GM12878 (cell line): Measurements from ENCODE around the gene THSD4. TPM values are rescaled to one million over a fixed set of nuclear protein-coding genes. Genes with fewer than 3 reads are reported as not detected.

Experiments used
- ATAC-seq: fragments of 200-7000 bp; cut with Tn5 transposase; 3 replicates; pipeline ENCODE4 v1.9.1; 2020; ENCODE audit warnings: mild to moderate bottlenecking, moderate library complexity
- BruUV-seq: library from RNA; stranded (reverse); fragments of 400-500 nt; replicated peaks from 2 replicates; lab custom pipeline; 2021; lab: Mats Ljungman, UMichigan
- CTCF ChIA-PET: fragments of 300-600 bp; sonication (Branson Sonifier 250); formaldehyde crosslinking; extraction: SDS; loops from one replicate; lab custom pipeline; 2021; ENCODE audit warnings: inconsistent platforms; lab: Yijun Ruan, JAX
- POLR2A ChIA-PET: fragments of 350-600 bp; formaldehyde crosslinking; extraction: SDS; loops from one replicate; lab custom pipeline; 2021; ENCODE audit warnings: inconsistent platforms; lab: Charles Lee
- RAD21 ChIA-PET: fragments of 300-600 bp; sonication (Branson Sonifier 250); formaldehyde crosslinking; loops from one replicate; lab custom pipeline; 2023; ENCODE audit warnings: antibody characterized with exemption; ENCODE audit not compliant: unreplicated experiment; lab: Charles Lee
- SMC1A ChIA-PET: fragments of 300-600 bp; sonication (Branson Sonifier 250); formaldehyde crosslinking; loops from one replicate; lab custom pipeline; 2023; ENCODE audit not compliant: unreplicated experiment, uncharacterized antibody; lab: Charles Lee
- DNase-seq: peaks from one replicate; pipeline ENCODE4 v3.0.0-alpha.2; 2011; ENCODE audit warnings: low read depth, low spot score
- FAIRE-seq: peaks from 3 replicates; lab custom pipeline; 2011; peaks lifted over from hg19 to GRCh38; lab: Jason Lieb, UNC
- H2AFZ ChIP-seq: 2 replicates; pipeline ENCODE4 v1.6.0; 2011; ENCODE audit warnings: low read depth, low read length, control low read depth; ENCODE audit not compliant: control insufficient read depth
- H3K27ac ChIP-seq: 2 replicates; pipeline ENCODE4 v1.5.1; 2011; ENCODE audit warnings: control low read depth; ENCODE audit not compliant: control insufficient read depth, insufficient read depth
- H3K27me3 ChIP-seq, 2 experiments: replicated peaks in 1 of 2; 2 replicates each; pipeline versions ENCODE4 v1.6.0 to v1.6.1; 2011; ENCODE audit warnings: low read length in 1 of 2; ENCODE audit not compliant: control insufficient read depth in 2 of 2, insufficient read depth in 2 of 2
- H3K36me3 ChIP-seq, 2 experiments: 2 replicates each; pipeline ENCODE4 v1.5.1; 2011; ENCODE audit warnings: low read length in 1 of 2; ENCODE audit not compliant: control insufficient read depth in 2 of 2, insufficient read depth in 2 of 2
- H3K4me1 ChIP-seq: 2 replicates; pipeline ENCODE4 v1.6.1; 2011; ENCODE audit warnings: mild to moderate bottlenecking, low read length, moderate library complexity, mixed read lengths; ENCODE audit not compliant: control insufficient read depth, insufficient read depth
- H3K4me2 ChIP-seq: 2 replicates; pipeline ENCODE4 v1.6.0; 2011; ENCODE audit warnings: control low read depth; ENCODE audit not compliant: control insufficient read depth, insufficient read depth
- H3K4me3 ChIP-seq: fragments of 200-600 bp; sonication (generic); 2 replicates; pipeline ENCODE4 v1.5.1; 2016
- H3K79me2 ChIP-seq: 2 replicates; pipeline ENCODE4 v1.6.0; 2011; ENCODE audit warnings: low read length; ENCODE audit not compliant: control insufficient read depth, insufficient read depth
- H3K9ac ChIP-seq: 2 replicates; pipeline ENCODE4 v1.8.0; 2011; ENCODE audit warnings: low read length, control low read depth, mixed read lengths; ENCODE audit not compliant: control insufficient read depth, insufficient read depth
- H3K9me3 ChIP-seq: replicated peaks from 3 replicates; pipeline ENCODE4 v1.5.1; 2011; ENCODE audit warnings: mild to moderate bottlenecking, low read length; ENCODE audit not compliant: control insufficient read depth, insufficient read depth
- H4K20me1 ChIP-seq: 2 replicates; pipeline ENCODE4 v1.6.0; 2011; ENCODE audit not compliant: control insufficient read depth, insufficient read depth
- CBFB ChIP-seq: IDR thresholded peaks from 2 replicates; pipeline ENCODE4 v1.6.1; 2016; ENCODE audit warnings: antibody characterized with exemption, low read depth
- CHD2 ChIP-seq: IDR thresholded peaks from 2 replicates; pipeline ENCODE4 v1.6.1; 2011; ENCODE audit warnings: low read depth, low read length, improper control_type of control experiment, borderline replicate concordance
- EED ChIP-seq: sonication (generic); IDR thresholded peaks from 2 replicates; pipeline ENCODE4 v1.6.1; 2016; ENCODE audit warnings: antibody characterized with exemption, low read depth
- ESRRA ChIP-seq: IDR thresholded peaks from 2 replicates; pipeline ENCODE4 v1.6.1; 2012; ENCODE audit warnings: mild to moderate bottlenecking, low read length, improper control_type of control experiment
- HCFC1 ChIP-seq: fragments of 150-350 bp; IDR thresholded peaks from 2 replicates; pipeline ENCODE4 v1.6.1; 2014; ENCODE audit warnings: low read length
- HDGF ChIP-seq: fragments of 450-650 bp; IDR thresholded peaks from 2 replicates; pipeline ENCODE4 v1.6.1; 2016; ENCODE audit warnings: antibody characterized with exemption
- KDM1A ChIP-seq: fragments of 200-600 bp; sonication (generic); IDR thresholded peaks from 2 replicates; pipeline ENCODE4 v1.6.1; 2016; ENCODE audit warnings: borderline replicate concordance
- MYC ChIP-seq: IDR thresholded peaks from 2 replicates; pipeline ENCODE4 v1.6.1; 2011; ENCODE audit warnings: mild to moderate bottlenecking, low read length, moderate library complexity, inconsistent platforms; ENCODE audit not compliant: insufficient read depth, insufficient replicate concordance, insufficient read length, severe bottlenecking
- PAX5 ChIP-seq: IDR thresholded peaks from 2 replicates; pipeline ENCODE4 v1.6.1; 2011; ENCODE audit warnings: low read depth, low read length, borderline replicate concordance
- ZNF217 ChIP-seq: fragments of 450-650 bp; IDR thresholded peaks from 2 replicates; pipeline ENCODE4 v1.6.1; 2017; ENCODE audit warnings: antibody characterized with exemption, mild to moderate bottlenecking
- ZZZ3 ChIP-seq: IDR thresholded peaks from 2 replicates; pipeline ENCODE4 v1.6.1; 2011; ENCODE audit warnings: low read depth; ENCODE audit not compliant: control insufficient read depth, insufficient read length
- WGBS: methylation state at CpG from one replicate; pipeline ENCODE4 v1.1.6; 2016; ENCODE audit warnings: low lambda C conversion rate; ENCODE audit not compliant: insufficient replicate concordance, insufficient coverage; ENCODE audit errors: missing lambda C conversion rate; 5-methylcytosine and 5-hydroxymethylcytosine counted together
- in situ Hi-C: fragments of 300-500 bp; cut with MboI; formaldehyde crosslinking; loops from 9 replicates; pipeline ENCODE4 v1.14.3; 2018; ENCODE audit warnings: mixed read lengths
- intact Hi-C: fragments of 100-400 bp; cut with micrococcal nuclease; formaldehyde crosslinking; loops from one replicate; pipeline ENCODE4 v1.14.2; 2022; ENCODE audit not compliant: unreplicated experiment
- polyA plus RNA-seq, 11 experiments: library from polyadenylated mRNA; depleted of rRNA in 4 of 11; unstranded in 6 of 11; stranded (reverse) in 5 of 11; fragments of >200 nt; fragmentation: Nextera tagmentation in 4 of 11; fragmentation: Illumina TruSeq in 1 of 11; extraction: Ambion mirVana in 4 of 11; extraction: Trizol in 1 of 11; gene quantifications; 1 replicate in 1 of 11; 2 replicates in 10 of 11; pipeline versions ENCODE4 v1.2.1 to v1.2.3, GENCODE V29; 2011 to 2016; ENCODE audit warnings: inconsistent platforms in 2 of 11, missing spikeins in 2 of 11, low read depth in 1 of 11
- total RNA-seq, 4 experiments: library from RNA; depleted of rRNA in 3 of 4; stranded (reverse); fragments of >200 nt in 3 of 4; fragmentation: Illumina TruSeq in 1 of 4; extraction: Trizol in 1 of 4; gene quantifications; 2 replicates each; pipeline versions ENCODE4 v1.2.1 to v1.2.3, GENCODE V29; 2013 to 2021
- TF ChIP-seq, protein P1 (sequence below): fragments of 450-650 bp; IDR thresholded peaks from 2 replicates; pipeline ENCODE4 v1.6.1; 2018; ENCODE audit warnings: mild to moderate bottlenecking, low read depth, moderate library complexity; ENCODE audit not compliant: partially characterized antibody
- TF ChIP-seq, protein P2 (sequence below): fragments of 450-650 bp; IDR thresholded peaks from 2 replicates; pipeline ENCODE4 v1.6.1; 2017; ENCODE audit warnings: antibody characterized with exemption, mild to moderate bottlenecking, moderate library complexity
- TF ChIP-seq, protein P3 (sequence below): IDR thresholded peaks from 2 replicates; pipeline ENCODE4 v1.6.1; 2012; ENCODE audit warnings: low read depth, low read length, improper control_type of control experiment
- TF ChIP-seq, protein P4 (sequence below): fragments of 450-650 bp; IDR thresholded peaks from 2 replicates; pipeline ENCODE4 v1.6.1; 2017; ENCODE audit warnings: borderline replicate concordance
- TF ChIP-seq, protein P5 (sequence below): IDR thresholded peaks from 2 replicates; pipeline ENCODE4 v1.6.1; 2011; ENCODE audit warnings: borderline replicate concordance, low read depth, mild to moderate bottlenecking, moderate library complexity, low read length; ENCODE audit not compliant: insufficient read depth, poor library complexity, severe bottlenecking

Gene THSD4
- total and polyA plus RNA-seq, 10 of the 15 experiments (the other 5 are each of a cell fraction or from before 2014, with no cell fraction given) = 0.04 to 0.13 (median 0.05) TPM; not detected in 7

DNA sequence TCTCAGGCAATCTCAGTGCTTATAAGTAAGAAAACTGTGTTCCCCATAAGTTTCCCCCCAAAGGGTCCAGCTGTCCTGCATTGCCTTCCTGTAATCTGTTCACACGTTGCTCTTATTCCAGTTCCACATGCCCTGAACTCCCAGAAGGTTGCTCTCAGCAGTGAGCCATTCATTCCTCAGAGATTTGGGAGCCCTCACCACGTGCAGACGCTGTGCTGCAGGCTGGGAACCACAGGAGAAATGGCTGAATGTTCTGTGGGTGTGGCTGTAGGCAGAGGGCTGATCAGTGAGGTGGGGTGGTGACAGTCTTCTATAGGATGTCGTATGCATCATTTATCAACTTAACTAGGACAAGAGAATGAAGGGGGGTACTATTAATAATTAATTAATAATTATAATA lies 3.3 kb upstream of the THSD4 start:
- no peaks in the 10 kb centered on the region for H3K9me3 ChIP-seq
- no peaks in the 10 kb centered on the region for H3K36me3 ChIP-seq
- ATAC-seq (no peak), DNase-seq (no peak), FAIRE-seq (no peak)
- no peak overlapping the region for H3K4me2 ChIP-seq
- no peaks in the 10 kb centered on the region for H3K79me2 ChIP-seq
- no peak overlapping the region for H3K9ac ChIP-seq
- 0% methylated on average over 4 of the region's 4 CpGs for WGBS
- no peak overlapping the region for H3K4me3 ChIP-seq
- in situ Hi-C loops = loop anchor here (25.0 kb wide), 1 partner anchor 325 kb away; no protein-coding TSS in a partner anchor
- RAD21 ChIA-PET = no interaction called here
- SMC1A ChIA-PET = no interaction called here
- intact Hi-C loops = no loop called here
- H3K4me1 ChIP-seq = no peaks in the 10 kb centered on the region
- H3K27ac ChIP-seq = no peak overlapping the region
- POLR2A ChIA-PET = no interaction called here
- peaks cover 0 to 2% of the 10 kb centered on the region in 2 experiments; a peak in 1 of 4 replicates for H3K27me3 ChIP-seq
- no peaks in the 10 kb centered on the region for H4K20me1 ChIP-seq
- CTCF ChIA-PET = no interaction called here
- no TSS peak for BruUV-seq
- no peak overlapping the region for H2AFZ ChIP-seq
- TF ChIP-seq, protein P1, sequence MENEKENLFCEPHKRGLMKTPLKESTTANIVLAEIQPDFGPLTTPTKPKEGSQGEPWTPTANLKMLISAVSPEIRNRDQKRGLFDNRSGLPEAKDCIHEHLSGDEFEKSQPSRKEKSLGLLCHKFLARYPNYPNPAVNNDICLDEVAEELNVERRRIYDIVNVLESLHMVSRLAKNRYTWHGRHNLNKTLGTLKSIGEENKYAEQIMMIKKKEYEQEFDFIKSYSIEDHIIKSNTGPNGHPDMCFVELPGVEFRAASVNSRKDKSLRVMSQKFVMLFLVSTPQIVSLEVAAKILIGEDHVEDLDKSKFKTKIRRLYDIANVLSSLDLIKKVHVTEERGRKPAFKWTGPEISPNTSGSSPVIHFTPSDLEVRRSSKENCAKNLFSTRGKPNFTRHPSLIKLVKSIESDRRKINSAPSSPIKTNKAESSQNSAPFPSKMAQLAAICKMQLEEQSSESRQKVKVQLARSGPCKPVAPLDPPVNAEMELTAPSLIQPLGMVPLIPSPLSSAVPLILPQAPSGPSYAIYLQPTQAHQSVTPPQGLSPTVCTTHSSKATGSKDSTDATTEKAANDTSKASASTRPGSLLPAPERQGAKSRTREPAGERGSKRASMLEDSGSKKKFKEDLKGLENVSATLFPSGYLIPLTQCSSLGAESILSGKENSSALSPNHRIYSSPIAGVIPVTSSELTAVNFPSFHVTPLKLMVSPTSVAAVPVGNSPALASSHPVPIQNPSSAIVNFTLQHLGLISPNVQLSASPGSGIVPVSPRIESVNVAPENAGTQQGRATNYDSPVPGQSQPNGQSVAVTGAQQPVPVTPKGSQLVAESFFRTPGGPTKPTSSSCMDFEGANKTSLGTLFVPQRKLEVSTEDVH = no peak
- no peak for TF ChIP-seq CBFB
- no peak for TF ChIP-seq KDM1A
- TF ChIP-seq EED = no peak
- TF ChIP-seq ESRRA = no peak
- TF ChIP-seq ZNF217 = no peak
- TF ChIP-seq, protein P2, sequence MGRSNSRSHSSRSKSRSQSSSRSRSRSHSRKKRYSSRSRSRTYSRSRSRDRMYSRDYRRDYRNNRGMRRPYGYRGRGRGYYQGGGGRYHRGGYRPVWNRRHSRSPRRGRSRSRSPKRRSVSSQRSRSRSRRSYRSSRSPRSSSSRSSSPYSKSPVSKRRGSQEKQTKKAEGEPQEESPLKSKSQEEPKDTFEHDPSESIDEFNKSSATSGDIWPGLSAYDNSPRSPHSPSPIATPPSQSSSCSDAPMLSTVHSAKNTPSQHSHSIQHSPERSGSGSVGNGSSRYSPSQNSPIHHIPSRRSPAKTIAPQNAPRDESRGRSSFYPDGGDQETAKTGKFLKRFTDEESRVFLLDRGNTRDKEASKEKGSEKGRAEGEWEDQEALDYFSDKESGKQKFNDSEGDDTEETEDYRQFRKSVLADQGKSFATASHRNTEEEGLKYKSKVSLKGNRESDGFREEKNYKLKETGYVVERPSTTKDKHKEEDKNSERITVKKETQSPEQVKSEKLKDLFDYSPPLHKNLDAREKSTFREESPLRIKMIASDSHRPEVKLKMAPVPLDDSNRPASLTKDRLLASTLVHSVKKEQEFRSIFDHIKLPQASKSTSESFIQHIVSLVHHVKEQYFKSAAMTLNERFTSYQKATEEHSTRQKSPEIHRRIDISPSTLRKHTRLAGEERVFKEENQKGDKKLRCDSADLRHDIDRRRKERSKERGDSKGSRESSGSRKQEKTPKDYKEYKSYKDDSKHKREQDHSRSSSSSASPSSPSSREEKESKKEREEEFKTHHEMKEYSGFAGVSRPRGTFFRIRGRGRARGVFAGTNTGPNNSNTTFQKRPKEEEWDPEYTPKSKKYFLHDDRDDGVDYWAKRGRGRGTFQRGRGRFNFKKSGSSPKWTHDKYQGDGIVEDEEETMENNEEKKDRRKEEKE = no peak
- TF ChIP-seq, protein P3, sequence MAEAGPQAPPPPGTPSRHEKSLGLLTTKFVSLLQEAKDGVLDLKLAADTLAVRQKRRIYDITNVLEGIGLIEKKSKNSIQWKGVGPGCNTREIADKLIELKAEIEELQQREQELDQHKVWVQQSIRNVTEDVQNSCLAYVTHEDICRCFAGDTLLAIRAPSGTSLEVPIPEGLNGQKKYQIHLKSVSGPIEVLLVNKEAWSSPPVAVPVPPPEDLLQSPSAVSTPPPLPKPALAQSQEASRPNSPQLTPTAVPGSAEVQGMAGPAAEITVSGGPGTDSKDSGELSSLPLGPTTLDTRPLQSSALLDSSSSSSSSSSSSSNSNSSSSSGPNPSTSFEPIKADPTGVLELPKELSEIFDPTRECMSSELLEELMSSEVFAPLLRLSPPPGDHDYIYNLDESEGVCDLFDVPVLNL = no peak
- TF ChIP-seq, protein P4, sequence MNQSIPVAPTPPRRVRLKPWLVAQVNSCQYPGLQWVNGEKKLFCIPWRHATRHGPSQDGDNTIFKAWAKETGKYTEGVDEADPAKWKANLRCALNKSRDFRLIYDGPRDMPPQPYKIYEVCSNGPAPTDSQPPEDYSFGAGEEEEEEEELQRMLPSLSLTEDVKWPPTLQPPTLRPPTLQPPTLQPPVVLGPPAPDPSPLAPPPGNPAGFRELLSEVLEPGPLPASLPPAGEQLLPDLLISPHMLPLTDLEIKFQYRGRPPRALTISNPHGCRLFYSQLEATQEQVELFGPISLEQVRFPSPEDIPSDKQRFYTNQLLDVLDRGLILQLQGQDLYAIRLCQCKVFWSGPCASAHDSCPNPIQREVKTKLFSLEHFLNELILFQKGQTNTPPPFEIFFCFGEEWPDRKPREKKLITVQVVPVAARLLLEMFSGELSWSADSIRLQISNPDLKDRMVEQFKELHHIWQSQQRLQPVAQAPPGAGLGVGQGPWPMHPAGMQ = no peak
- no peak for TF ChIP-seq CHD2
- no peak for TF ChIP-seq ZZZ3
- no peak for TF ChIP-seq PAX5
- TF ChIP-seq, protein P5, sequence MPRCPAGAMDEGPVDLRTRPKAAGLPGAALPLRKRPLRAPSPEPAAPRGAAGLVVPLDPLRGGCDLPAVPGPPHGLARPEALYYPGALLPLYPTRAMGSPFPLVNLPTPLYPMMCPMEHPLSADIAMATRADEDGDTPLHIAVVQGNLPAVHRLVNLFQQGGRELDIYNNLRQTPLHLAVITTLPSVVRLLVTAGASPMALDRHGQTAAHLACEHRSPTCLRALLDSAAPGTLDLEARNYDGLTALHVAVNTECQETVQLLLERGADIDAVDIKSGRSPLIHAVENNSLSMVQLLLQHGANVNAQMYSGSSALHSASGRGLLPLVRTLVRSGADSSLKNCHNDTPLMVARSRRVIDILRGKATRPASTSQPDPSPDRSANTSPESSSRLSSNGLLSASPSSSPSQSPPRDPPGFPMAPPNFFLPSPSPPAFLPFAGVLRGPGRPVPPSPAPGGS = no peak
- no peak for TF ChIP-seq HCFC1
- TF ChIP-seq MYC = no peak
- TF ChIP-seq HDGF = no peak
